ENCODE measurements around the gene NAAA.
A peak's percentile ranks its signal among the peaks of the same experiment; 100 is the strongest.
"Not testable (repeated sequence)": the region's sequence is repeated elsewhere in the genome, so short reads cannot be mapped to it uniquely, and the experiment has no call there.

NAAA gene

DNA sequence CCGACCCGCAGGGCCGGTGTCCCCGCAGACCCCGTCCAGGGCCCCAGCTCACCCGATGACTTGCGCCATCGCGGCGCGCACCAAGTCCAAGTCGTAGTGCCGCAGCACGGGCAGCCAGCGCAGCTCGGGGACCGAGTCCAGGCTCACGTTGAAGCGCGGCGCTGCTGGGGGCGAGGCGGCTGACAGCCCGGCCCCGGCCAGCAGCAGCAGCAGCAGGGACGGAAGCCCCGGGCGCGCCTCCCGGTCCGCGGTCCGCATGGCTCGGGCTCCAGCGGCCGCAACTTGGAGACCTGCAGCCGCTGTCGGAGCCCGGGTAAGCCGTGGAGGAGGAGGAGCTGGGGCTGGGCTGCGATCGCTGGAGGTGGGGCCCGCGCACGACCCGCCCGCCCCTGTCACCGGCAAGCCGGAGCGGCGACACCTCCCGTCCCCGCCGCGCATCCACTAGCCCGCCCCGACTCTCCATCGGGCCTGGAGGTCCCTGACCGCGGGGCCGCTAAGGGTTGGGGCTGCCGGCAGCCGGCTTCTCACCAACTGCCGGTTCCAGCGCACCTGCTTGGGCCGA lies at the start of gene NAAA:
Gene NAAA, minus strand, starts transcription at position 322 of the 562 bp plus-strand sequence. Its CDS starts 64 bp downstream, at position 258.
- DNase-seq, result no peak

DNA sequence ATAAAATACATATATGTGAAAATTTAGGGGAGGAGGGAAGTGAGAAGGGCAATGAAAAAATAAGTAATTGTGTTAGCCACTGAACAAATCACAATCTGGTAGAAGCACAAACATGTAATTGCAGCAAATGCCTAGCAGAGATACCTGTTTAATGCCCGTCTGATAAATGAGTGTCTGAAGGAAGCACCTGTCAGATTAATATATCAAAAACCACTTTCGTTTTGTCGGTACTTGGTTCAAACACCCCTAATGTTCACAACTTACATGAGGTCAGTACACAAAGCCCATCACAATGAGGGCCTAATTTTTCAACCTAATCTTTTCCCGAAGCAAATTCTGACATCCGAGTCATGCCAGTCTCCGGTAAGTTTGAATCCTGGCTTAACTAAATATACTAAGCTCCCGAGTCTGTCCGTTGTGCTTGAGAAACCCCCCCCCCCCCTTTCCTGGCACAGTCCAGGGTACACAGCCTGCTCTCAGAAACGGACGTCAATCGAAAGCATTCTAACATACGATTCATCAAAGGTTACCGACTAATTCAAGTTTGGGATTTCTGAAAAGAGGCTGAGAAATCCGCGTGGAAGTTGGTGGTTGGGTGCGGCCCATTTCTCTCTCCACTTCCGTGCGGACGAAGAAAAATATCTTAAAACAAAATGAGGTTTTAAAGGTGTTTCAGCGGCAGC lies 49.2 kb upstream of the NAAA start:
- no peak for DNase-seq

GRCh38 chr4:75985116-75985515 lies 44.3 kb upstream of the NAAA start:
- DNase-seq, result no peak

DNA sequence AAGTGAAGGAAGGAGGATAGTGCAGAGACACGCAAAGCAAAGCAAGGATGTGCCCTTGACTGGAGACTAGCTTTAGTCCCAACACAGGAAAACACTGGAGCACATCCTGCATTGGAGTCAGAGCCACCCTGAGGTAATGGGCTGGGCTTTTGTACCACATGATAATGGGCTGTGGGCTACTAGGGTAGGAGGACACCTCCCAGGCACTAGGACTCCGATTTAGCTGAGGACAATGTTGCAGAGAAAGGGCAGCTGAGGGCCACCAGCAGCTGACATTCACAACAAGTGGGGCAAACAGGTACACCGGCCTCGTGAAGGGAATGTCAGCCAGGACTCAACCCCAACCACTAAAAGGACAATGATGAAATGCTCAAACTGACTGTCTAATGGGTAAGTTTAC lies 39.8 kb upstream of the NAAA start:
- no peak for DNase-seq

DNA sequence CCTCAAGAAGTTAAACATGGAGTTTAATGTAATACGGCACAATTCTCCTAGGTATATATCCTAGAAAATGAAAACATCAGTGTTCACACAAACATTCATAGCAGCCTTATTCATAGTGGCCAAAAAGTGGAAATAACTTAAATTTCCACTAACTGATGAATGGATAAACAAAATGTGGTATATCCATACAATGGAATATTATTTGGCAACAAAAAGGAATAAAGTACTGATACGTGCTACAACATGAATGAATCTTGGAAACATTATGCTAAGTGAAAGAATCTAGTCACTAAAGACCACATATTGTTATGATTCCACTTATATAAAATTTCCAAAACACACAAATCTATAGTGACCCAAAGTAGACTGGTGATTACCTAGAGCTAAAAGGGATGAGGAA lies 35.4 kb upstream of the NAAA start:
- no peak for DNase-seq

DNA sequence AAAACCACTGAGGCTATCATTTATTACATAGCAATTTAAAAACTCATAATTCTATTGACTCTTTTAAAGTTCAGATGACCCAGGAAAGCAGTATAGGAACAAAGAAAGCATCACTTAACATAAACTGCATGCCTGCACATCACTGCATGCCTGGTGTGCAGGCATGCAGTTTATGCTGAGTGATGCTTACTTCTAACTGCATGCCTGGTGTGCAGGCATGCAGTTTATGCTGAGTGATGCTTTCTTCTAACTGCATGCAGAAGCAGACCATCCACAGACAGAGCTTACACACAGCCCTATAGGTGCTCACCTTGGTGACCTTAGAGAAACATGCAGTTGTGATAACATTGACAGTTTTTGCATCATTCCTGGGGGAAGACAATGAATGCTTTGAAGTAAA lies 33.0 kb upstream of the NAAA start:
- no peak for DNase-seq

DNA sequence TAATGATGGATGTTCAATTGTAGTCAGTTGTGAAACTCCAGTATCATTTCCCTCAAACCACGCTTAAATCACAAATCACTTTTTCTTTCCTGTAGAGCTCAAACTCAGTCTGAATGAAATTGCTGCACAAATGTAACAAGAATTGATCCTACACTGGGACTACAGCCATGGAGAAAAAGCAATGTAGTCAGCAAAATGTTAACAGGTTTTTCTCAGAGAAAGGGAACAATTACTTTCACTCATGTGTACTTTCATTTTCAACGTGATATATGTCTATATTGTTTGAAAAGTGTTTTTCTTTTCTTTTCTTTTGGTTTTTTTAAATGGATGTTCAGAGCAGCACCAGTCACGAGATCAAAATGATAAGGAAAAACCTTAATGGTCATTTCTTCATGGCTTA lies 27.3 kb upstream of the NAAA start:
- no peak for DNase-seq

DNA sequence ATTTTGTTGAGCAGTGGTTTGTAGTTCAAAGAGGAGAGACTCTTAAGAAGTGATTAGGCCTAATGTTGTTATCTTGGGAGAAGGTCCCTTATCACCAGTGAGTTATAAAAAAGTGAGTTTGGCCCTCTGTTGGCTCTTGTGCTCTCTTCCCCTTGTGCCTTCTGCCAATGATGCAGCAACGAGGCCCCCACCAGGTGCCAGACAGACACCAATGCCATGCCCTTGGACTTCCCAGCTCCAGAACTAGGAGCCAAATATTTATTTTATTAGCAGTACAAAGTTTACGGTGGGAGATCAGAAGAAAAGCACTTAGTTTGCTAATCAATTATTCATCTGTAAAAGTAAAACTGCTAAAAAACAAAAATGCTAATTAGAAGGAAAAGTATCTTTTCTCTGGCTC lies 22.7 kb upstream of the NAAA start:
- DNase-seq, result no peak

DNA sequence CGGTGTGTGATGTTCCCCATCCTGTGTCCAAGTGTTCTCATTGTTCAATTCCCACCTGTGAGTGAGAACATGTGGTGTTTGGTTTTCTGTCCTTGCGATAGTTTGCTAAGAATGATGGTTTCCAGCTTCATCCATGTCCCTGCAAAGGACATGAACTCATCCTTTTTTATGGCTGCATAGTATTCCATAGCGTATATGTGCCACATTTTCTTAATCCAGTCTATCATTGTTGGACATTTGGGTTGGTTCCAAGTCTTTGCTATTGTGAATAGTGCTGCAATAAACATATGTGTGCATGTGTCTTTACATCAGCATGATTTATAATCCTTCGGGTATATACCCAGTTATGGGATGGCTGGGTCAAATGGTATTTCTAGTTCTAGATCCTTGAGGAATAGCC lies 21.3 kb upstream of the NAAA start:
- DNase-seq, result not testable (repeated sequence)

GRCh38 chr4:75958546-75958945 lies 17.7 kb upstream of the NAAA start:
- DNase-seq, result not testable (repeated sequence)

GRCh38 chr4:75954811-75955210 lies 14.0 kb upstream of the NAAA start:
- not testable (repeated sequence) for DNase-seq

DNA sequence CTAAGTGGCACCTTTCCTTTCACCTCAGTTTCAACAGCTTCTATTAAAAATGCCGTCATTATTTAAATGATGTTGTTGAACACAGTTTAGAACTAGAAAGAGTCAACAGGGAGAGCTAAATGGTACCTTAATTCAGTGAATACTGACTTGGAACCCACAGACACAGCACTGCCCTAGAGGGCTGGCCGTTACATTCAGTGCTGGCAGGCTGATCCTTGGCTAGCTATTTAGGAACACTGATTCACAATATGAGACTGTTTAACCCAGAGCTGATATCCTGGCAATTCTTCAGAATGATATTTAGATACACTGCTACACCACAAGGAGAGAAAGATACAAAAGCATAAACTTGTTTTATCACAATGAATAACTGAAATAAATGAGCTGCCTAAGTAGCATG lies 12.7 kb upstream of the NAAA start:
- DNase-seq, result no peak

DNA sequence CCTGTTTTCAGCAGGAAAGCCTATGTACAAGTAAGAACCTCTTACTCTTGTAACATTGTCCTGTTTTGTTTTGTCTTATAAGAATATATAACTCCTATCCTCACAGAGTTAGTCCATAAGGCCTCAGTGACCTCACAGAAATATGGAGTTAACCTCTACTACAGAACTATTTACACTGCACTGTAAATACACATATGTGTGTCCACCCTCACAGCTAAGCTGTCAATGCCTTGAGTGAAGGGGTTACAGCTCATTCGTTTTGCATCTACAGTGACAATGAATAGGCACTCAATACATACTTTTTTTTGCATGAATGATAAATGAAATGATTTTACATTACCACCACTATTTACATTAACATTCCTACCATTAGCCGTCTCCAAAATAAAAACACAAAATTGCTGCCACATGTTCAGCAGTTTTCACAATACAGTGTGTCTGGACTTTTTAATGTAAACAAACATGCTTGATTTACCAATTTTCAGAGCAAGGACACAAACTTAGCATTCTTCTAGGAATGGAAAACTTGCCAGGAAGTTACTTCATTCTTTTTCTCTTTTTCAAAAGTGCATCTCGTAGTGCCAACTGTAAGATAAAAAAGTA lies 9.5 kb upstream of the NAAA start:
- DNase-seq, result no peak

DNA sequence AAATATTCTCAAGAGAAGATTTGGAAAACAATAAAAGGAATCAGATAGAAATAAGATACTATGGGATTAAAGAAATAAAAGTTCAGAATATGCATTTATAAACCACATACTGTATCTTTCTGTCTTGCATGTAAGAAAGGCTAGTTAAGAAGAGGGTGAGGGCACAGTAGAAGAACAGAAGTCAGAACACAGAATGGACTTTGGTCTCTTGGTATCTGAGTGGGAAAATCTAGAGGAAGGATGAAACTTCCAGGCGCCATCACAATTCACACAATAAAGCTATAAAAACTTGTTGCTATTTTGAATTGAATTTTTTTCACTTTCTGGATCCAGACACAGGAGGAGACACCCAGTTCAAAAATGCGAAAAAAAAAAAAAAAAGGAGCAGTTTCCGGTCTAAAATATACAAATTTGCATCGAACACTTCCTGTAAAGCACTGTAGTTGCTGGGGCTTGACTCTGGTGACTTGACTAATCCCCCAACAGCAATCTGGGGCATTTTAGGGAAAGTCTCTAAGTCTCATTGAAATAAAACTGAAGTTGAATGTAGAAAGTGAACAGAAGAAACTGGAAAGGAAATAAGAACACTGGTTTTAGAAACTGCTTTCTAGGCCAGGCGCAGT lies 8.1 kb upstream of the NAAA start:
- no peak for DNase-seq

GRCh38 chr4:75939890-75940691 lies 722 bp downstream of the NAAA start:
- no peak for DNase-seq

- no peak for DNase-seq
These were observed 5.2 kb downstream of the NAAA start for GRCh38 chr4:75935628-75936027.

DNA sequence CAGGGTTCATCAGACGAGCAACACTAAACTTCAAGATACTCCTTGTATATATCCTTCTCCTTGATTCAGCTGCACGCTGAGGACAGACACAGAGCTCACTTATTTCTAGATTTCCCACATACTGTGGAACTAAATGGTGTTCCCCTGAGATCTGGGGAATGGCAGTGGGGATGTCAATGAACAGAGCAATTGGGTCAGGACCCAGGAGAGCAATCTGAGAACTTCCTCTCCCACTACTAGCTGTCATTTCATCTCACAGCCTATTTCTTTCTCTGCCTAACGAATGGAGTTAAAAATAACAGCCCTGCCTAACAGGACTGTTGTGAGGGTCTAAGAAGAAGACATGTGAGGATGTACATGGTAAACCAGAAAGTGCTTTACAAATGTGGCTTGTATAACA lies 10.7 kb downstream of the NAAA start:
- DNase-seq, result no peak

DNA sequence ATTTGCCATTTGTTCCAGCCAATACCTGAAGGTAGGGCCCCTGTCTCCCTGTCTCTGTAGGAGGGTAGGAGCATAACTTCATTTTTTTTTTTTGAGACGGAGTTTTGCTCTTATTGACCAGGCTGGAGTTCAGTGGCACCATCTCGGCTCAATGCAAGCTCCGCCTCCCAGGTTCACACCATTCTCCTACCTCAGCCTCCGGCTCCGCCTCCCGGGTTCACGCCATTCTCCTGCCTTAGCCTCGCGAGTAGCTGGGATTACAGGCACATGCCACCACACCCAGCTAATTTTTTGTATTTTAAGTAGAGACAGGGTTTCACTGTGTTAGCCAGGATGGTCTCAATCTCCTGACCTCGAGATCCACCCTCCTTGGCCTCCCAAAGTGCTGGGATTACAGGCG lies 15.9 kb downstream of the NAAA start:
- DNase-seq, result not testable (repeated sequence)

DNA sequence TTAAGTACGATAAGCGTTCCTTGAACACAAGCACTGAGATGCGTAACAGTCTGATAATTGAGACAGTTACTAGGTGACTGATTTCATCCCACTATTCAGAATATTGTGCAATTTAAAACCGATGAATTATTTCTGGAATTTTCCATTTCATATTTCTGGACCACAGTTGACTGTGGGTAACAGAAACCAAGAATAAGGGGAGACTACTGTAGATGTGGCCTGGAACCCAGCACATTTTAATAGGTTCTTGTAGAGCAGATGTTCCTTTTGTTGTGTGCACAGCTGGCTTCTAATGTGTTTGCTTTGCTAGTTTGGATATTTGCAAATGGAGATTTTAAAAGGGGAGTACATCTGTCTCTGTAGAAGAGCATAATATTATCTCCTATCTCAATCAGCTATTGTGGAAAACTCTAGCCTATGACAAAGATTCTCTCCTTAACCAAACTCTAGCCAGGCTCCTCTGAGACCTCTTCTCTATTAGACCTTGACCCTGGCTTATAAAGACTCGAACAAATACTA lies 16.4 kb downstream of the NAAA start:
- DNase-seq, result no peak

DNA sequence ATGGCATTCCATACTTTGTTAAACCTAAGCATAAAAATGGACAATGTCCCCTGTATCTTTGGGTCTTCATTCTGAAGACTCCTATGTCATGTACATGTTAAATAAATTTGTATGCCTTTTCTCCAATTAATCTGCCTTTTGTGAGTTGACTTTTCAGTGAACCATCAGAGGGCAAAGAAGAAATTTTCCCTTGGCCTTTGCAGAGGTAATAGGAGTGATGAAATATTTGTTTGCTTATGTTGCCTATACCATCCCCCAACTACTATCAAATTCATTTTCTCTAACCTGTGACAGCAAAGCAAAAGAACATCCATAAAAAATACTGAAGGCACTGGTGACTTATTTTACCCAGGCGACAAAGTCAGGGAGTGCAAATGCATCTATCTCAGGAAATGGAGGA lies 18.2 kb downstream of the NAAA start:
- DNase-seq, result no peak

DNA sequence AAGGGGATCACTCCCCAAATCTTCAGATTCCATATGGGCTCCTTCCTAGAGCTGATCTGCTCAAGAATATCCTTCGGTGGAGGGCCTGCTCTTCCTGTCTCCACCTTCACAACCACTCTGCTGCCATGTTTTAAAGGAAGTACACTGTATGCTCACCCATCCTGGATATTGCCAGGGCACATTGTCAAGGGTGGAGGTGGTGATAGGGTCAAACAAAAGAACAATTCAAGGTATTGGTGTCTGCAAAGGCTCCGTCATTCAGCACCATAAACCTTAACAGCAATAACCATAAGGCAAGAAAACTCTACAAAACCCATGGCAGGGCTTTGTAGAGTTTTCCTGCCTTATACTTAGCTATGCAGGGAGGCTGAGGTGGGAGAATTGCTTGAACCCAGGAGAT lies 18.9 kb downstream of the NAAA start:
- DNase-seq, result no peak

GRCh38 chr4:75920327-75920726 lies 20.5 kb downstream of the NAAA start:
- DNase-seq, result no peak

- DNase-seq, result peak in 1 of 2 experiments; percentile 9
These were observed 20.9 kb downstream of the NAAA start for GRCh38 chr4:75919920-75920319.
